ENCODE measurements around the gene HOMER3. TPM values are rescaled to one million over a fixed set of nuclear protein-coding genes. Genes with fewer than 3 reads are reported as not detected.
A peak's percentile ranks its signal among the peaks of the same experiment; 100 is the strongest.

HOMER3 gene
- total RNA-seq, 4 donors from 2014 or later = 86.2 to 202 (median 113) TPM

GRCh38 chr19:18932216-18932841 is 8.7 kb downstream of the HOMER3 start:
- H3K27ac ChIP-seq = peak overlapping the region in 2 of 4 donors; percentile 31 to 56
- in situ Hi-C loops (cut with MboI; ENCODE audit: low sequenced_read_pairs in 4 of 4) (no loop called here), intact Hi-C loops (cut with DNase I; ENCODE audit: low total_unique reads) (no loop called here)
- H3K4me1 ChIP-seq = no peaks in the 10 kb centered on the region
- peak; percentile 47 to 69 for DNase-seq
- no peak overlapping the region for H3K4me3 ChIP-seq
- peak; percentile 48 to 65 for ATAC-seq
- no peaks in the 10 kb centered on the region for H3K27me3 ChIP-seq
- TF ChIP-seq CTCF (IDR thresholded peaks at IDR 0.05 in 4 of 5, conservative IDR thresholded peaks at IDR 0.05 in 1 of 5) (no peak), POLR2A (IDR thresholded peaks at IDR 0.05) (no peak)
- no peaks in the 10 kb centered on the region for H3K9me3 ChIP-seq
- H3K36me3 ChIP-seq = peaks cover 0 to 48% of the 10 kb centered on the region in 2 donors

- TF ChIP-seq CTCF (IDR thresholded peaks at IDR 0.05 in 4 of 5, conservative IDR thresholded peaks at IDR 0.05 in 1 of 5) = no peak
- no peak for TF ChIP-seq POLR2A (IDR thresholded peaks at IDR 0.05)
- Histone ChIP-seq H3K27me3 (no peaks in the 10 kb centered on the region), H3K27ac (peak overlapping the region in 2 of 4 donors; percentile 31 to 56), H3K4me1 (no peaks in the 10 kb centered on the region), H3K9me3 (no peaks in the 10 kb centered on the region), H3K36me3 (peaks cover 0 to 54% of the 10 kb centered on the region in 2 donors), H3K4me3 (no peak overlapping the region)
- in situ Hi-C loops (cut with MboI; ENCODE audit: low sequenced_read_pairs in 4 of 4) = no loop called here
- ATAC-seq (no peak), DNase-seq (no peak)
- intact Hi-C loops (cut with DNase I; ENCODE audit: low total_unique reads) = no loop called here
Measured at GRCh38 chr19:18931316-18932162, 9.5 kb downstream of the HOMER3 start.

- H3K36me3 ChIP-seq = peaks cover 0 to 60% of the 10 kb centered on the region in 2 donors
- ATAC-seq = no peak
- no peaks in the 10 kb centered on the region for H3K9me3 ChIP-seq
- H3K27ac ChIP-seq = no peak overlapping the region
- no peak for DNase-seq
- in situ Hi-C loops (cut with MboI; ENCODE audit: low sequenced_read_pairs in 4 of 4) (no loop called here), intact Hi-C loops (cut with DNase I; ENCODE audit: low total_unique reads) (no loop called here)
- H3K4me3 ChIP-seq = no peak overlapping the region
- no peak for TF ChIP-seq POLR2A (IDR thresholded peaks at IDR 0.05)
- TF ChIP-seq CTCF (IDR thresholded peaks at IDR 0.05 in 4 of 5, conservative IDR thresholded peaks at IDR 0.05 in 1 of 5) = no peak
- H3K27me3 ChIP-seq = no peaks in the 10 kb centered on the region
- no peaks in the 10 kb centered on the region for H3K4me1 ChIP-seq
Measured at GRCh38 chr19:18929311-18929710, 11.7 kb downstream of the HOMER3 start.

- H3K4me1 ChIP-seq = no peaks in the 10 kb centered on the region
- no peak overlapping the region for H3K27ac ChIP-seq
- no peak for DNase-seq
- TF ChIP-seq POLR2A (IDR thresholded peaks at IDR 0.05) = no peak
- TF ChIP-seq CTCF (IDR thresholded peaks at IDR 0.05 in 4 of 5, conservative IDR thresholded peaks at IDR 0.05 in 1 of 5) = no peak
- no peak for ATAC-seq
- no peaks in the 10 kb centered on the region for H3K27me3 ChIP-seq
- peaks cover 0 to 67% of the 10 kb centered on the region in 2 donors for H3K36me3 ChIP-seq
- in situ Hi-C loops (cut with MboI; ENCODE audit: low sequenced_read_pairs in 4 of 4) = no loop called here
- no peak overlapping the region for H3K4me3 ChIP-seq
- intact Hi-C loops (cut with DNase I; ENCODE audit: low total_unique reads) = no loop called here
- no peaks in the 10 kb centered on the region for H3K9me3 ChIP-seq
Measured at GRCh38 chr19:18928018-18928805, 12.8 kb downstream of the HOMER3 start.
